NAMALWA (cell line): Measurements from ENCODE around the gene LGR6.
"Not testable (repeated sequence)": the region's sequence is repeated elsewhere in the genome, so short reads cannot be mapped to it uniquely, and the experiment has no call there.

Source experiments
- DNase-seq: peaks from one replicate; pipeline ENCODE4 v3.0.0-alpha.2; 2015; ENCODE audit warnings: low spot score

LGR6 gene

GRCh38 chr1:202343652-202344349, 150.2 kb downstream of the LGR6 start:
- DNase-seq: peak; percentile 86

GRCh38 chr1:202348005-202348508, 154.5 kb downstream of the LGR6 start:
- no peak for DNase-seq

GRCh38 chr1:202348509-202349205, 155.1 kb downstream of the LGR6 start, which contains the start of gene PPP1R12B:
TSS of gene PPP1R12B (plus strand) at chr1:202348699. CDS start at chr1:202348852, 153 bp downstream.
- DNase-seq: peak; percentile 98

GRCh38 chr1:202349206-202349928, 155.8 kb downstream of the LGR6 start:
- DNase-seq: peak; percentile 59

- DNase-seq: no peak
Observed at GRCh38 chr1:202351725-202352124, 158.1 kb downstream of the LGR6 start.

GRCh38 chr1:202352583-202353197, 159.1 kb downstream of the LGR6 start:
- not testable (repeated sequence) for DNase-seq

GRCh38 chr1:202355944-202356553, 162.4 kb downstream of the LGR6 start:
- no peak for DNase-seq

- no peak for DNase-seq
Observed at GRCh38 chr1:202357506-202357905, 163.9 kb downstream of the LGR6 start.

GRCh38 chr1:202361224-202361623, 167.6 kb downstream of the LGR6 start:
- DNase-seq: no peak

- no peak for DNase-seq
Observed at GRCh38 chr1:202361701-202362100, 168.1 kb downstream of the LGR6 start.

- DNase-seq: no peak
Observed at GRCh38 chr1:202362212-202362611, 168.6 kb downstream of the LGR6 start.

GRCh38 chr1:202365092-202365815, 171.7 kb downstream of the LGR6 start:
- DNase-seq: no peak

- no peak for DNase-seq
Observed at GRCh38 chr1:202367271-202367670, 173.7 kb downstream of the LGR6 start.
